GM12801 (cell line): Measurements from ENCODE around the gene CNTFR.

Experiments
- TF ChIP-seq, protein P1 (sequence below): IDR thresholded peaks from one replicate; pipeline ENCODE4 v1.5.1; 2011; ENCODE audit warnings: control low read depth; ENCODE audit not compliant: insufficient read length; ENCODE audit errors: extremely low read depth

Gene CNTFR

GRCh38 chr9:34507556-34507955 is 82.0 kb downstream of the CNTFR start:
- TF ChIP-seq, protein P1, sequence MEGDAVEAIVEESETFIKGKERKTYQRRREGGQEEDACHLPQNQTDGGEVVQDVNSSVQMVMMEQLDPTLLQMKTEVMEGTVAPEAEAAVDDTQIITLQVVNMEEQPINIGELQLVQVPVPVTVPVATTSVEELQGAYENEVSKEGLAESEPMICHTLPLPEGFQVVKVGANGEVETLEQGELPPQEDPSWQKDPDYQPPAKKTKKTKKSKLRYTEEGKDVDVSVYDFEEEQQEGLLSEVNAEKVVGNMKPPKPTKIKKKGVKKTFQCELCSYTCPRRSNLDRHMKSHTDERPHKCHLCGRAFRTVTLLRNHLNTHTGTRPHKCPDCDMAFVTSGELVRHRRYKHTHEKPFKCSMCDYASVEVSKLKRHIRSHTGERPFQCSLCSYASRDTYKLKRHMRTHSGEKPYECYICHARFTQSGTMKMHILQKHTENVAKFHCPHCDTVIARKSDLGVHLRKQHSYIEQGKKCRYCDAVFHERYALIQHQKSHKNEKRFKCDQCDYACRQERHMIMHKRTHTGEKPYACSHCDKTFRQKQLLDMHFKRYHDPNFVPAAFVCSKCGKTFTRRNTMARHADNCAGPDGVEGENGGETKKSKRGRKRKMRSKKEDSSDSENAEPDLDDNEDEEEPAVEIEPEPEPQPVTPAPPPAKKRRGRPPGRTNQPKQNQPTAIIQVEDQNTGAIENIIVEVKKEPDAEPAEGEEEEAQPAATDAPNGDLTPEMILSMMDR, result no peak

- TF ChIP-seq, protein P1, result no peak
These were observed 82.9 kb downstream of the CNTFR start for GRCh38 chr9:34506623-34507022.

GRCh38 chr9:34505370-34506120 is 84.0 kb downstream of the CNTFR start:
- TF ChIP-seq, protein P1, result no peak

DNA sequence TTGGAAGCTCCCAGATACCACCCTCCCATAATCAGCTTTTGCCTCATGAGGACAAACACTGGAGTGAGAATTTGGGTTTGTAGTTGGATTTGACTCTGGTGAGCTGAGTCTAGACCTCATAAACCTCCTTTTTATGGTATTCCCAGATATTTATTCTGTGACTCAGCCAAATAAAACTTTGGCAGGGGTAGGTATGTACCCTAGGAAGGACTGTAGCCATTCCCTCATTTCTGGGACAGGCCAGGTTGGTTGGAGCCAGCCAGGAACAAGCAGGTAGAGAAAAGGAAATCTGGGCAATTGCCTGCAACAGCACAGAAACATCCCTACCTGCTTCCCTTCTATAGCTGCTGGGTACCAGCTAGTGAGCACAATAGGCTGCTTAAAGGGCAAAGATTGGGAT is 86.1 kb downstream of the CNTFR start:
- TF ChIP-seq, protein P1, result no peak

- TF ChIP-seq, protein P1, result no peak
These were observed 86.6 kb downstream of the CNTFR start for GRCh38 chr9:34502891-34503290.

DNA sequence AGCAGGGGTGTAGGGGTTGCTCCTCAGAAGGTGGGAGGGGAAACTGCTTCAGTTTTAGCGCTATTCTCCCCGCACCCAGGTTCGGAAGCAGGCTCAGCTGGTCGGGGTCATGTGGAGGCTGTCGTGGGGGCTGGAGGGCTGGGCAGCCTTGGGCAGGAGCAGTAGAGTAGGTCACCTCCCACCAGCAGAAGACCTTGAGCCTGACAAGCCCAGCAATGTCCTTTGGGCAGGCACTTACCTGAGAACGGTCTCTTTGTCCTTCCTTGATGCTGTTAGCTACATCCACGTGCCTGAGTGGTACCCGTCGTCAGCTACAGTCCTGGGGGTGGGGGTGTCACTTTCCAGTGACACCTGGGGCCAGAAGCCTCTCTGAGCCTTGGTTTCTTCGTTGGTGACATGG is 87.1 kb downstream of the CNTFR start:
- TF ChIP-seq, protein P1, result no peak

DNA sequence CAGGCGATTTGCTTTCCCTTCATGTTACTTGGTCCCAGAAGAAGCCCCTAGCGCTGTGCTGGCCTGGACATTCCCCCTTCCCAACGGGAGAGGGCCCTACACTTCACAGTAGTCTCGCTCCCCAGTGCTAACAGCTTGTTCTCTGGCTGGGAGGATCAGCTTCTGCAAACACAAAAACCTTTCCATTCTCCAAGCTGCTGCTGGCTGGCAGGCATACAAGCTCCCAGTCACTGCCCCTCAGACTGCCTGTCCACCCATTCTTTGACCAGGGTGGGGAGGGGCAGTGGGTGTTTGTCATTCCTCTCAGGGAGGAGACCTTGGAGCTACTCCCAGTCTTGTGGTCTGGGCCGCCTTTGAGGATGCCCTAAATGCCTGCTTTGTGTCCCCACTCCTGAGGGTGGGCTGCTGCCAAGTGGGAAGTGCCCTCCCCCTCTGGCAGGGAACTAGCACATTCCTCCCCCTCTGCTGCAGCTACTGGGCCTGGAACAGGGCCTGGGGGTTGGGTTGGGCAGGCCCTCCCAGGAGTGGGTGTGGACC is 87.6 kb downstream of the CNTFR start:
- TF ChIP-seq, protein P1, result no peak
